GM12801 (cell line): ENCODE data around the gene EBF4.

Source experiments
- CTCF ChIP-seq: IDR thresholded peaks from one replicate; pipeline ENCODE4 v1.5.1; 2011; ENCODE audit warnings: control low read depth; ENCODE audit not compliant: insufficient read length; ENCODE audit errors: extremely low read depth

Gene EBF4

GRCh38 chr20:2752567-2753460, 60.2 kb downstream of the EBF4 start:
- TF ChIP-seq CTCF, result no peak

GRCh38 chr20:2753461-2754040, 61.0 kb downstream of the EBF4 start:
- TF ChIP-seq CTCF, result no peak

GRCh38 chr20:2754424-2754823, 61.8 kb downstream of the EBF4 start:
- no peak for TF ChIP-seq CTCF

GRCh38 chr20:2755451-2756055, 63.0 kb downstream of the EBF4 start:
- no peak for TF ChIP-seq CTCF

GRCh38 chr20:2756056-2756611, 63.6 kb downstream of the EBF4 start:
- TF ChIP-seq CTCF, result no peak

GRCh38 chr20:2757001-2757400, 64.4 kb downstream of the EBF4 start:
- TF ChIP-seq CTCF, result no peak

- TF ChIP-seq CTCF, result no peak
Measured at GRCh38 chr20:2757969-2758368, 65.4 kb downstream of the EBF4 start.
